ENCODE results near the gene ENTPD3. TPM values are rescaled to one million over a fixed set of nuclear protein-coding genes. Genes with fewer than 3 reads are reported as not detected.
A peak's percentile ranks its signal among the peaks of the same experiment; 100 is the strongest.

The ENTPD3 gene
- total and polyA plus RNA-seq, 5 experiments from 2014 or later = not detected

DNA sequence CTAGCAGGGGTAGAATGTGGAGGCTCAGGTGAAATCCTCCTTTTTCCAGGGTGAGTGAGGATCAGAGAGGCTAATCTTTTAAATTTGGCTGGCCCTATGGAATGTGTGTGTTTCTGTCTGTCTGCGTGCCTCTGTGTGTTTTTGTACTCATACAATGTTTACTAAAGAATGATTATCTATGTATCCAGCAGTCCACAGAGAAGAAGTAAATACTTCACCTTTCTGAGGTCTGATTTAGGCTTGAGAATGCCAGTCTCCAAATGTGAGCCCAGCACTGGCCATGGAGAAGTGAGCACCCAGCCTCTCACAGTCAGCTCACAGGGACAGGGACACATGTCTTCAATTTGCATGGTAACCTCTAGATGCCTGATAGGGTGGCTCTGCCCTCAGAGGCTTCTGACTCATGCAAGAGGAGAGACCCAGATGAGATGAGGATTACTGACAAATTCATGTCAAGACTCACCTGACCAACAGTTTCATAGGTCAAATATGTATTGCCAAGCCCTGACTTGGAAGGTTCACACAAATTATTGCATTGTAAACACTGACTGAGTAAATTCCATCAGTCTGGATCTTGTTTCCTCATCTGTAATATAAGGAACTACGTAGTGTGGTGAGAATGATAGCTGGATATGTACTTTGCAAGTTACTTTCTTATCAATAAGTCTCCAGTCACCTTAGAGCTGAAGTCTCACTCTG lies 31.0 kb downstream of the ENTPD3 start:
- no peak for ATAC-seq
- Mint-ChIP-seq H3K4me3 (no peak overlapping the region), H3K36me3 (peaks cover 0 to 22% (median 1%) of the 10 kb centered on the region in 3 donors), H3K27me3 (peaks cover under 1 to 19% (median 5%) of the 10 kb centered on the region in 5 donors), H3K4me1 (peaks cover under 1 to 5% (median 2%) of the 10 kb centered on the region in 4 donors), H3K9me3 (no peaks in the 10 kb centered on the region), H3K27ac (no peak overlapping the region)
- POLR2A ChIA-PET = no interaction called here
- no peak for DNase-seq

DNA sequence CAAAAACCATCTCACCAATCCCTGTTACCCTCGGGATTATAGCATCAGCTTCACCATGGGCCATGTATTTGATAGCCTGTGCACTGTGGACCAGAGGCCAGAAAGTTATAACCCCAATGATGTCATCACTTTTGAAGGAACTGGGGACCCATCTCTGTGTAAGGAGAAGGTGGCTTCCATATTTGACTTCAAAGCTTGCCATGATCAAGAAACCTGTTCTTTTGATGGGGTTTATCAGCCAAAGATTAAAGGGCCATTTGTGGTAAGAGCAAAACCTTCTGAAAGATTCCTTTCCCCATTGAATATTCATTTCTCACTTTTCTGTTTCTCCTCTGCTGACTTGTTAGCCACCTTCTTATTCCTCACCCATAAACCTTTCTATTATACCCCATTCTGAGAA lies 35.9 kb downstream of the ENTPD3 start:
- Mint-ChIP-seq H3K27ac (no peak overlapping the region), H3K9me3 (no peaks in the 10 kb centered on the region), H3K4me1 (peaks cover 6 to 13% (median 9%) of the 10 kb centered on the region in 4 donors), H3K36me3 (peaks cover 5 to 30% (median 11%) of the 10 kb centered on the region in 3 donors), H3K4me3 (no peak overlapping the region), H3K27me3 (peaks cover 0 to 3% (median 2%) of the 10 kb centered on the region in 5 donors)
- POLR2A ChIA-PET = no interaction called here
- ATAC-seq (no peak), DNase-seq (peak in 3 of 10 donors; percentile 1 to 13 (median 3))

DNA sequence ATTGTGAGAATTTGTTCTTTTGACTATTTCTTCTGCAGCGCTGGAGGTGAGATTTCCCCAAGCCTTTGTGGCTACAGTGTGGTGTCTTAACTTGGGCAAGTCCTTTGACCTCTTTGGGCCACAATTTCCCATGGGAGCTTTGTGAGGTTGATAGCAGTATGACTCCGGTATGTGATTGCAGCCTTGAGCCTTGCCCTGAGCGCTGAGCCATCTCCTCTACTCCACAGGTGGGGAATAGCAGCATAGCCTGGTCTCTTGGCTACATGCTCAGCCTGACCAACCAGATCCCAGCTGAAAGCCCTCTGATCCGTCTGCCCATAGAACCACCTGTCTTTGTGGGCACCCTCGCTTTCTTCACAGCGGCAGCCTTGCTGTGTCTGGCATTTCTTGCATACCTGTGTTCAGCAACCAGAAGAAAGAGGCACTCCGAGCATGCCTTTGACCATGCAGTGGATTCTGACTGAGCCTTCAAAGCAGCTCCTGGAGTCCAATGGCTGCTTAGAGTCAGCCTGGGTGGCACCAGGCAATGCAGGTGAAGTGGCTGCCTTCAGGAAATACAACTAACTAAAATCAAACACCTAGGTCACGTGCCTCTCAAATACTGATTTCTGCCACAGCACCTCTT lies 40.2 kb downstream of the ENTPD3 start:
- H3K36me3 Mint-ChIP-seq = peaks cover 5 to 25% (median 20%) of the 10 kb centered on the region in 3 donors
- peaks cover 0 to 3% (median 2%) of the 10 kb centered on the region in 5 donors for H3K27me3 Mint-ChIP-seq
- H3K27ac Mint-ChIP-seq = no peak overlapping the region
- peaks cover 6 to 13% (median 9%) of the 10 kb centered on the region in 4 donors for H3K4me1 Mint-ChIP-seq
- POLR2A ChIA-PET = no interaction called here
- H3K9me3 Mint-ChIP-seq = no peaks in the 10 kb centered on the region
- H3K4me3 Mint-ChIP-seq = no peak overlapping the region
- ATAC-seq = no peak
- DNase-seq = no peak

DNA sequence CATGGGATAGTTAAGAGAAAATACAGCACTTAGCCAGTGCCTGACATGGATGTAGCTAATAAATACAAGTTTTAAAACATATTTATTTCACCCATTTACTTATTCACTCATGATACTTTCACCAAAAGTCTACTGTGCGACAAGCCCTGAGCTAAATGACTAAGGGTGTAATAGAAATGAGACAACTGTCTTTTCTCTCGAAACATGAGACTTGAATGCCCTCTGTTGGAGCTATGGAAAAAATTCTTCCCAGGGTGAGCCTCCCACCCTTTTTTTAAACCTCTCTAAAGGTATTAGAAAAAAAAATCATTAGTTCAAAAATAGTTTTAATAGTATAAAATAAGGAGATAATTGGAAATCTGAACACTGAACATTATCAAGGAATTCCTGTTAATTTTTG lies 45.8 kb downstream of the ENTPD3 start:
- Mint-ChIP-seq H3K36me3 (peaks cover 0 to 21% (median 12%) of the 10 kb centered on the region in 3 donors), H3K27me3 (peaks cover 0 to 2% (median 0%) of the 10 kb centered on the region in 5 donors), H3K27ac (no peak overlapping the region), H3K4me1 (peaks cover 0 to 6% (median 0%) of the 10 kb centered on the region in 4 donors), H3K9me3 (no peaks in the 10 kb centered on the region), H3K4me3 (no peak overlapping the region)
- DNase-seq (no peak), ATAC-seq (no peak)
- POLR2A ChIA-PET = interaction anchor here (0.6 kb wide), 1 partner anchor 68 kb away, joined by 4 read pairs; no protein-coding TSS in a partner anchor

DNA sequence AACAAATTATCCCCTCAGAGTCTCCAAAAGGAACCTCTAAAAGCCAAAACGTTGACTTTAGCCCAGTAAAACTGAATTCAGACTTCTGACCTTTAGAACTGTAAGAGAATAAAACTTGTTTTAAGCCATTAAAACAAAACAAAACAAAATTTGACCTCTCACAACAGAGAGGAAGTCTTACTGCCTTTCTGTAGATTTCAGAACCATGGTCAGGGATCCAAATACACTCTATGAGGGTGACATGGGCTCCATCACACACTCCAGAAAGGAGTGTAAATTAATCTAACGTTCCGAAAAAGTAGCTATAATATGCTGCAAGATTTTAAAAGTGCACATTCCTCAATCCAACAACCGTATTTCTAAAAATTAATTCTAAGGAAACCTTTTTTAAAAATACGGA lies 50.9 kb downstream of the ENTPD3 start:
- no peaks in the 10 kb centered on the region for H3K9me3 Mint-ChIP-seq
- ATAC-seq = no peak
- POLR2A ChIA-PET = no interaction called here

DNA sequence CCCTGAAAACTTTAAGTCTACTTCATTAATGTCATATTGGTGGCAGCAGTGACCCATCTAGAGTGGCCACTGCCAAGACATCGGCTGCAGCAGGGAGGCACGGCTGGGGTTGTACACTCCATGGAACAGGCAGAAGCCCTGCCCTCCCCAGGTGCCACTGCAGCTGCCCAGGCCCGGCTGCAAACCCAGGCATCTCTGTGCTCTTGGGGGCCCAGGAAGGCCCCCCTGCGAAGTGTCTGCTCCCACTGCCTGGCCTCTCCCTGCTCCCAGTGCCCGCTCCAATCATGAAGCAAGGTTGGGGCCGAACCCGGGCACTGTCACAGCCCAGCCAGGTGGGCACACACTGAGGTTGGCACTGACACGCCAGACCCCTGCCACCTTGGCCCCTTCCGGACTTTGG lies 58.1 kb downstream of the ENTPD3 start:
- Mint-ChIP-seq H3K36me3 (peaks cover 6 to 18% (median 17%) of the 10 kb centered on the region in 3 donors), H3K4me3 (no peak overlapping the region), H3K9me3 (no peaks in the 10 kb centered on the region), H3K4me1 (peaks cover 0 to 1% (median 0%) of the 10 kb centered on the region in 4 donors), H3K27ac (peak overlapping the region in 1 of 10 donors; percentile 40), H3K27me3 (no peaks in the 10 kb centered on the region)
- no peak for ATAC-seq
- DNase-seq = no peak
- POLR2A ChIA-PET = no interaction called here

More for the DNA sequence above, 50.9 kb downstream of the ENTPD3 start:
- no peak overlapping the region for H3K27ac Mint-ChIP-seq
- H3K27me3 Mint-ChIP-seq = no peaks in the 10 kb centered on the region
- peaks cover 0 to 6% (median 0%) of the 10 kb centered on the region in 4 donors for H3K4me1 Mint-ChIP-seq
- no peak overlapping the region for H3K4me3 Mint-ChIP-seq
- peaks cover 0 to 7% (median 6%) of the 10 kb centered on the region in 3 donors for H3K36me3 Mint-ChIP-seq
- DNase-seq = no peak

DNA sequence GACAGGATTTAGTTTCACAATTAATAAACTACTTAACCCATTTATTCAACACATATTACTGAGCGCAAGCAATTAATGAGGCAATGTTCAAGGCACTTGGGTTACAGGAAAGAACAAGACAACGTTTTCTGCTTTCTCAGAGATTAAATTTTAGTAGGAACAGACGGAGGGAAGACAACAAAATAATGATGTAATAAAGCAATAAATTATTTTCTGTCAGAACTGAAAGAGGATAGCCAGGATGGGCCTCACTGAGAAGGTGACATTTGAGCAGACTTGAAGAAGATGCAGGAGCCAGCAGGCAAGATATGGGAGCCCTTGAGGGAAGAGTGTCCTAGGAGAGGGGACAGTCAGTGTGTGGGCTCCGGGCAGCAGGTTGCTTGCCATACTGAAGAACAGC lies 58.9 kb downstream of the ENTPD3 start:
- H3K36me3 Mint-ChIP-seq = peaks cover 6 to 19% (median 16%) of the 10 kb centered on the region in 3 donors
- H3K9me3 Mint-ChIP-seq = no peaks in the 10 kb centered on the region
- no peaks in the 10 kb centered on the region for H3K27me3 Mint-ChIP-seq
- peak overlapping the region in 1 of 10 donors; percentile 4 for H3K27ac Mint-ChIP-seq
- H3K4me3 Mint-ChIP-seq = no peak overlapping the region
- ATAC-seq (no peak), DNase-seq (no peak)
- POLR2A ChIA-PET = interaction anchor here (0.8 kb wide), 1 partner anchor 31 kb away, joined by 3 read pairs; no protein-coding TSS in a partner anchor
- H3K4me1 Mint-ChIP-seq = peaks cover 0 to 1% (median 0%) of the 10 kb centered on the region in 4 donors

DNA sequence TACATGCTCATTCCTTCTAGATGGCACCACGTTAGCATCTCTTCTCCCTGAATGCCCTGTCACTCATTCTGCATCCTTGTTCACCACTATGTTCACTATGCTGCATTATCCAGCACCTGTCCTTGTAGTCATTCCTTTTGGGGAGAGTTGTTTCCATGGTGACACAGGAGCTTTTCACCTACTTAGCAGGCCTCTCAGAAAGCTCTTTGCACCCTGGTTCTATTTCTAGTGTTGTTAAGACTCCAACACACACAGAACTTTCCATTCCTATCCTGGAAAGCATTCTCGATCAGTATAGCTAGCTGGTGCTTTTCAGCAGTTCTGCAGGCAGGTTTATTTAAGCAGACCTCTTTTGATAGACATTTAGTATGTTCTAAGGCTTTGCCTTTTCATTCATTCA lies 63.5 kb downstream of the ENTPD3 start:
- Mint-ChIP-seq H3K4me3 (no peak overlapping the region), H3K27ac (peak overlapping the region in 2 of 10 donors; percentile 24 to 41), H3K9me3 (peaks cover 0 to under 1% (median 0%) of the 10 kb centered on the region in 9 donors), H3K27me3 (peaks cover 0 to 1% (median 0%) of the 10 kb centered on the region in 5 donors), H3K36me3 (peaks cover 6 to 20% (median 15%) of the 10 kb centered on the region in 3 donors), H3K4me1 (peaks cover 12 to 24% (median 24%) of the 10 kb centered on the region in 4 donors)
- DNase-seq (no peak), ATAC-seq (no peak)
- POLR2A ChIA-PET = interaction anchor here (0.9 kb wide), 1 partner anchor 14 kb away, joined by 4 read pairs; no protein-coding TSS in a partner anchor

DNA sequence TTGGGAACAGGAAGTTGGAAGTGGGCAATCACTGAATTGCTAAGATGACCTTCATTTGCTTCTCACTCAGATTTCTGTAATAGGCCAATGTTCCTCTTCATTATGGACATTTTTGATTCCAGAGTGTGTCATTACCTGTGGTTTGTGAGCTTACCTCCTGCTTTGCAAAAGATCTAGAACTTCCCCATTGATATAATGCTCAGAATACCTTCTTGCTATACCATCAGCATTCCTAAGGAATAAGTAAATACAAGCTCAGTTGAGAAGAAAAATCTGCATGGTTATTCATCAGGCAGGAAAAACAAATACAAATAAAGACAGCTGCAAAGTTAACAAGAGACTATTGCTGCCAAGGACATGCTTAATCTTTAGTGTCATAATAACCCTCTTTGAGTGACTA lies 64.6 kb downstream of the ENTPD3 start:
- H3K4me3 Mint-ChIP-seq = peak overlapping the region in 5 of 10 donors; percentile 1 to 94 (median 15)
- peaks cover 0 to 11% (median 7%) of the 10 kb centered on the region in 3 donors for H3K36me3 Mint-ChIP-seq
- POLR2A ChIA-PET = interaction anchor here (0.9 to 3.0 kb wide), 5 partner anchors 12 to 1510 kb away, joined by 4 to 17 read pairs (median 4); partner anchors contain the start of genes EIF1B, ULK4 and ZNF620
- peaks cover 0 to 1% (median 0%) of the 10 kb centered on the region in 5 donors for H3K27me3 Mint-ChIP-seq
- DNase-seq (no peak), ATAC-seq (no peak)
- H3K4me1 Mint-ChIP-seq = peaks cover 14 to 33% (median 30%) of the 10 kb centered on the region in 4 donors
- H3K9me3 Mint-ChIP-seq = peaks cover 0 to 8% (median 0%) of the 10 kb centered on the region in 9 donors
- peak overlapping the region in 5 of 10 donors; percentile 6 to 100 (median 99) for H3K27ac Mint-ChIP-seq

DNA sequence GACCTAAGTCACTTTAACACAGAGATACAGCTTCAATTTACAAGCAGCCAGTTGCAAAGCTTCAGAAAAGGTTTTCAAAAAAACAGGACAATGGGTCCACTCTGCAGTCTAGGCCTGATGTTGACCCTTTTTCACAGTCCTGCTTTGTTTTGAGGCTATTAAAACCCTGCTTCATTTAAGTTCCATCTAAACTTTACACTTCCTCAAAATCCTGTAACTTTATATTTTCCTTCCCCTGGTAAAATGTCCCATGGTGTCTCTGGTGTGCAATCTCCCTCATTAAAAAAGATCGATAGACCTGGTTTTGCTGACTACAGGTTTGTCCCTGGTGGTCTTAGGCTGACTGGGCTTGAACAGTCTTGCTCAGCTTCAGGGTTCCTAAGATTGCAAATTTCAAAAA lies 65.1 kb downstream of the ENTPD3 start:
- H3K36me3 Mint-ChIP-seq = peaks cover 0 to 11% (median 2%) of the 10 kb centered on the region in 3 donors
- H3K27me3 Mint-ChIP-seq = peaks cover 0 to 1% (median 0%) of the 10 kb centered on the region in 5 donors
- H3K4me1 Mint-ChIP-seq = peaks cover 13 to 37% (median 35%) of the 10 kb centered on the region in 4 donors
- no peak for DNase-seq
- POLR2A ChIA-PET = interaction anchor here (0.9 to 3.3 kb wide), 7 partner anchors 13 to 1510 kb away, joined by 3 to 22 read pairs (median 6); partner anchors contain the start of genes EIF1B, ULK4, ZNF619 and ZNF620
- peak overlapping the region; percentile 97 to 100 (median 100) for H3K27ac Mint-ChIP-seq
- H3K4me3 Mint-ChIP-seq = peak overlapping the region; percentile 91 to 98 (median 96)
- H3K9me3 Mint-ChIP-seq = peaks cover 0 to 8% (median 0%) of the 10 kb centered on the region in 9 donors
- no peak for ATAC-seq

DNA sequence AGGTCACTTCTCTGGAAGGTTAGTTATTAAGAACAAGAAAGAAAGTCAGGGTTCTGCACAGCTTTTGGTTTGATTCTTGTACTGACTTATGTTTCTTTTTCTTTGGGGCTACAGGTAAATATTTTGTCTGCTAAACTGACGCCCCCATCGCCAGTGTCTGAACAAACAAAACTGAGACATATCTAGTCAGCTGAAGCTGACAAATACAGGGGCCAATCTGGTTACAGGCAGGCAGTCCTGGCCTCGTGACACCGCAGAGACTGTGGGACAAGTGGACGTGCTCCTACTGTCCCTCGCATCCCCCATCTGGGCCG lies 65.5 kb downstream of the ENTPD3 start:
- POLR2A ChIA-PET = interaction anchor here (0.9 to 3.3 kb wide), 7 partner anchors 13 to 1509 kb away, joined by 3 to 22 read pairs (median 6); partner anchors contain the start of genes EIF1B, ULK4, ZNF619 and ZNF620
- Mint-ChIP-seq H3K27ac (peak overlapping the region; percentile 97 to 100 (median 100)), H3K4me3 (peak overlapping the region; percentile 91 to 98 (median 96)), H3K36me3 (peaks cover 0 to 8% (median 2%) of the 10 kb centered on the region in 3 donors), H3K27me3 (peaks cover 0 to 1% (median 0%) of the 10 kb centered on the region in 5 donors), H3K9me3 (peaks cover 0 to 8% (median 0%) of the 10 kb centered on the region in 9 donors), H3K4me1 (peaks cover 14 to 39% (median 37%) of the 10 kb centered on the region in 4 donors)
- ATAC-seq (no peak), DNase-seq (no peak)

Data from naive thymus-derived CD8-positive, alpha-beta T cell (primary cell).